Activated CD8-positive, alpha-beta memory T cell treated with anti-CD3 and anti-CD28 coated beads, Interleukin-2, amount 50 U/mL, for 24 hours (primary cell): ENCODE results near the gene SORCS2.

Experiments
- DNase-seq: peaks from one replicate; pipeline ENCODE4 v3.0.0-alpha.2; 2020; ENCODE audit errors: extremely low read depth

Gene SORCS2

GRCh38 chr4:7777871-7778509 lies 585.7 kb downstream of the SORCS2 start:
- DNase-seq, result no peak

DNA sequence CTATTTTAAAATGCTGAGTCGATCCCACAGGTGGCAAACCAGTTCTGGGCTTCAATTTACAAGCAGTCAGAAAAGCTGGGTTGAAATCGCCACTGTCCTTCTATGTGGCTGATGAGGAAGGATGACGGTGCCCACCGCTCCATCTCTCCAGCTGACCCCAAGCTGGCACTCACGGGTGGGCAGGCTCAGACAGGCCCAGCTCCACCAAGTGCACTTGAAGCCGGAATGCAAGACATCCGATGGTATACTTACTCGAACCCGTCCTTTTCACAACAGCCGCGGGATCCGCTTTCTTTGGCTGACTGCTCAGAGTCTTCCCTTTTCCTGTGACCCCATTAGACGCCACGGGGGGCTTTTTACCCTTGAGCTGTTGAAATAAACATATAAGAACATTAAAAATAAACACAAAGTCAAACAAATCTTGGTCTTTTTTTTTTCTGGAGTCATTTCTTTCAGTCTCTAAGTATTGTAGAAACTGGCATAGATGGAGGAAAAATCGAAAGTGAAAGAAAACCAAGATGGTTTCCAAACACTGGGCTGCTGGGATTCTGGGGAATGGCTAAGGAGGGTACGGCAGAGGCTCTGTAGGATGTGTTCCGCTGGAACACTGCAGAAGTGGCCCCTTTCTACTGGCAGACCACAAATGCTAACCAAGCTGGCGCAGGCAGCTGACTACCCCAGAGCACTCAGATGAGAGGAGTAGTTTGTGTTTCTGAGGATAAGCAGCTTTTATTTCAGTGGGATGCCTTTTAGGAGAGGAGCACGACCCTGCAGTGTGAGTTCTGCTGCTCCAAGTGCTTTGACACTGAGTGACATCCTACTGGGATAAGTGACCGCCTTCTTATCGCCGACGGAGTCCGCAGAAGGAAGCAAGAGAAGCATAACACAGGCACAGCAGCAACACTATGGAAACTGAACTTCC lies 586.4 kb downstream of the SORCS2 start:
- no peak for DNase-seq

DNA sequence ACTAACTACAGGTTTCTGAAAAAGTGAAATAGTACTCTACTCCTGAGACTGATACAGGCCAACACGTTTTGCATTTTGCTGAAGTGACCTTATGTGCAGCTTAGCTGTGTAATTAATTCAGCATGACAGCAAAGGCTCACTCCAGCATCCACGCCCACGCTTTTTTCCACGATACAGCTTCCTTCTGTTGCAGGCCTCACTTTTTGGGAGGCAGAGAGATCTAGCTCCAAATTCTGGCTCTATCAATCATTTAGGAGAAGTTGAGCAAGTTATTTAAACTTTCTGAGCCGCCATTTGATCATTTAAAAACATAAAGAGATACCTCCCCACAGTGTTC lies 587.1 kb downstream of the SORCS2 start:
- no peak for DNase-seq

DNA sequence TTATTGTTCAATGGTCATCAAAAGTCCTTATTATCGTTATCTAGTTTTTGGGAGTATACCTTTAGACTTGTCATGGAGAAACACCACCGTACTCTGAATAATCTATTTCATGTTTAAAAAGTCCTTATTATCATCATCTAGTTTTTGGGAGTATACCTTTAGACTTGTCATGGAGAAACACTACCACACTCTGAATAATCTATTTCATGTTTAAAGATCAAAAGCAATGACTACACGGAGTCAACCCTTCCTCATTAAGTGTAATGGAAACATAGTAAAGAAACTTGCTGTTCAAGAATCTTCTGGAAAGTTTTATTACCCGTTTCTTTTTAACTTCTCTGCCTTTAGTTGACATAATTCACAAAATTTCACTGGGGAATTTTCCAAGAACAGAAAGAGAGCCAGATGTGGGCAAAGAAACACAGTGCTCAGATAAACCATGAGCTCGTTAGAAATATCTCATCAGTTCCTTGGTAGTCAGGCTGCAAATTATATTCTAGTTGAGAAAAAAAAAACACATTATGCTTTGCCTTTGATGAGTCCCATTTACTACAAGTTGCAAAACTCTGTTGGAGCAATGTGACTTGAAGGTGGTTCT lies 588.5 kb downstream of the SORCS2 start:
- DNase-seq, result no peak

DNA sequence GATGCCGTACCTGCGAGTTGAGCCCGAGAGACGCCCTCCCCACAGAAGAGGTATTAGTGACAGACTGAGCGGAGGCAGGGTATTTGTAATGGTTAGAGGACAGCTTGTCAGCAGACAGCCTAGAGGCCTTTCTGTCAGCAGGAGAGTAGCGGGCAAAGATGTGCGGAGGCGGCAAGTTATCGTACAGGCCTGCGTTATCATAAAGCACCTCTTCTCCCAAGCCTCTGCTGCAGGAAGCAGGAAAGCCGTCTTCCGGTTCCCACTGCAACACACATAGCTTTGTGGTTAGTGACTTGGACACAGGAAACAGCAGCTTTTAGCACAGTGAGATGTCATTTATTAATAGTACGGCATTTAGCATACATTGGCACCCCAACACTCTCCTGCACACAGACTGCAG lies 589.0 kb downstream of the SORCS2 start:
- DNase-seq, result no peak

GRCh38 chr4:7781993-7782392 lies 589.7 kb downstream of the SORCS2 start:
- no peak for DNase-seq

DNA sequence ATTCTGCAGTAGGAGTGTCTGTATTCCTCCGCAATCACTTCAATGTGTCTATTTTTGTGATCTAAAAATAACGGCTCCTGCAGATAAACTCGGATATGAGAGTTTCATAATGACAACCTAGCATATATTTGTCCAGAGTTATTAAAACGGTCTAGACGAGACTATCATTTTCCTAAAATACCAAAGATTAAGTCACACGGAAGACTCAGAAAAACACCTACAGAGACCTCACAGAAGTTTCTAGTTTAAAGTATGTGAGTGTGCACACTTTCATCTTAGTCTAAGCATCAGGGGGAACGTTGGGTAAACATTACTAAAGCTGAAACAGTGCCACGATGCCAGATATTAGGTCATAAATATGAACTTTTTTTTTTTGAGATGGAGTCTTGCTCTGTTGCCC lies 590.4 kb downstream of the SORCS2 start:
- DNase-seq, result no peak

GRCh38 chr4:7783541-7783940 lies 591.2 kb downstream of the SORCS2 start:
- DNase-seq, result no peak

DNA sequence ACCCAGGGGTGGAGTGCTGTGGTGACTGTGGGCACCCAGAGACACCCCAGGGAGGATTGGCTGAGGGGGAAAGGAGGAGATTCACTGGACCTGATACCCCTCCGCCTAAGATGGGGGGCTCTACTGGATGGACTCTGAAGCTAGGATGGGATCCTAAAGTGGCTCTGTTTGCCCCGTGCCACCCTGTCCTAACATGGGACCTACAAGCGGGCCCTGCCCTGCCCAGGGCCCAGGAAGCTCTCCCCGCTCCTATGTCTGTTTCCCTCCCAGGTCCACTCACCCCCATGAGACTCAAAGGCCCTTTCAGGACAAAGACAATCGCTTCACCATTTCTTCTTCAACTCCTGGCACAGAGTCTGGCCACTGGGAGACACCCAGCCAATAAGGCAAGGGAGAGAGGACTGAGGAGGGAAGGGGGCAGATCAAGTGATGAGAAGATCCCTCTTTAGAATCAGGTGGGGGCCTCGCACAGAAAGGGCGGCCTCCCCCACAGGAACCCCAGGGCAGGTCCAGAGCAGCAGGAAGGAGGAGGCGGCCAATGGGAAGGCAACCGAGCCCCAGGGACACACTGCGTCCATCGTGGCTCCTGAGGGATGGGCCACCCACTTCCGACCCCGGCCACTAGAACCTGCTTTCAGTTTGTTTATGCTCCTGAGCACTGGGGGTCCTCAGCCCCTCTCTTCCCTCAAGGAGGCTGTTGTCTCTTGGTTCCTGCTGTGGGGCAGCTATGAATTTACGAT lies 592.0 kb downstream of the SORCS2 start:
- DNase-seq, result no peak

DNA sequence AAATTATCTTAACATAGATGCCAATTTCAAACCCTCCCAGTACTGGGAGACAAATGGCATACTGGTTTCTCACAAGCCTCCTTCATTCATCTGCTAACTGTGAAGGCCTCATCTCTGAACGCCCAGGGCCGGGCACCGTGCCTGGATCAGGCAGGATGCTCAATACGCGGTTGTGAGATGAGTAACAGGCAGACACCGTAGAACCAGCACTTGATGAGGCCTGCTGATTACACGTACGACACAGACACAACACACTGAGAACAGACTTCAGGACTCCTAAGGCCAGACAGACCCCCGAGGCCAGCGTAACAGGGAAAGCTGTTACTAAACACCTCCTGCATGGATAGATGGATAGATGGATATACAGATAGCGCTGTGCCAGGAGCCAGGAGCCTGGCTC lies 592.7 kb downstream of the SORCS2 start:
- DNase-seq, result no peak

DNA sequence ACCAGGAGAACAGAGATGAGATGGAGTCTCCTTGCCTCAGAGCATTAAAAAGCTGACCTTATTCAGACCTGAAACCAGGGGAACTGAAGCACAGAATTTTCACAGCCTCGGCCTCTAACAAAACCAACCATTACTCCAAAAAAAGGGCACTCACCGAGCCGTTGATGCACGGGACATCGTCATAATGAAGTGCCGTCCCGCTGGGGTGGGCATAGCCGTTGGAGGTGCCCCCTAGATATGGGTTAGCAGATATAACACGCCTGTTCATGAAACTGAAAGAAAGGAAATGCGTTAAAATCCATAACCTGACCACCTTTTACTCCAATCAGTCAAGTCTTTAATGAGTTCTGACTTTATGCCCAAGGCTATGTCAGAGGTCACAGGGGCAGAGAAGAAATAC lies 593.7 kb downstream of the SORCS2 start:
- DNase-seq, result no peak

GRCh38 chr4:7786517-7786916 lies 594.2 kb downstream of the SORCS2 start:
- no peak for DNase-seq

DNA sequence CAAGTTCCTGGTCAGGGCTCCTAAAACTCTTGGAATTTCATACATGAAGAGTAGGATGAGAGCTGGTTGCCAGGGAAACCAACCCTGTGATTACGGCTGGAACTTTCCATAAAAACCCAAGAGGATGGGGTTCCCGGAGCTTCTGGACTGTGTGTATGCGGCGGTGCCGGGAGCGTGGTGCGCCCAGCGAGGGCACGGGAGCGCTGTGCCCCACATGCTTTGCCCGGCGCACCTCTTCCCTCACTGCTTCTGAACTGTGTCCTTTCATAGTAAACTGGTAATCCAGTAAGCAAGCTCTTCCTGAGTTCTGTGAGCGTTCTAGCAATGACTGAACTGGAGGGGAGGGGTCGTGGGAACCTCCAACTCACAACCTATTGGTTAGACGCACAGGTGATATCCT lies 594.7 kb downstream of the SORCS2 start:
- DNase-seq, result no peak

DNA sequence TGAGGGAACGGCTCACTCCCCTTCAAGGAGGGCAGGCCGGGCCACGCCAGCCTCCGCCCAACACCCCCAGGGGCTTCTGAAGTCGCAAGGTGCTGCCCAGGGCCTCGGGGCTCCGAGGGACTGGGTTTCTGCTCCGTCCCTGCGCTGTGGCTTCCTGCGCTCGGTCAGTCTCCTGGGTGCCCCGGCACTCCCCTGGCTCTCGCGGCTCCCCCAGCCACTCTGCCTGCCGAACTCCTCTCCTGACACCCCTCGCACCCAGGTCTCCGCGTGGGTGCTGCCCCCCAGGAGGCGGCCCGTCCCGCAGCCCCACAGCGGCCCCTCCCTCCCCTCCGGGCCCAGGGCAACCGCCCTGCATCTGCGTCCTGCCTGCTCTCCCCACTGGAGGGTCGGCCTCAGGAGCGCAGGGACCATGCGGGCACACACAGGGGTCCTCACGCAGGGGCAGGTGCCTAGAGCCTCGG lies 595.4 kb downstream of the SORCS2 start:
- DNase-seq, result no peak

- no peak for DNase-seq
These were observed 595.9 kb downstream of the SORCS2 start for GRCh38 chr4:7788193-7788592.

DNA sequence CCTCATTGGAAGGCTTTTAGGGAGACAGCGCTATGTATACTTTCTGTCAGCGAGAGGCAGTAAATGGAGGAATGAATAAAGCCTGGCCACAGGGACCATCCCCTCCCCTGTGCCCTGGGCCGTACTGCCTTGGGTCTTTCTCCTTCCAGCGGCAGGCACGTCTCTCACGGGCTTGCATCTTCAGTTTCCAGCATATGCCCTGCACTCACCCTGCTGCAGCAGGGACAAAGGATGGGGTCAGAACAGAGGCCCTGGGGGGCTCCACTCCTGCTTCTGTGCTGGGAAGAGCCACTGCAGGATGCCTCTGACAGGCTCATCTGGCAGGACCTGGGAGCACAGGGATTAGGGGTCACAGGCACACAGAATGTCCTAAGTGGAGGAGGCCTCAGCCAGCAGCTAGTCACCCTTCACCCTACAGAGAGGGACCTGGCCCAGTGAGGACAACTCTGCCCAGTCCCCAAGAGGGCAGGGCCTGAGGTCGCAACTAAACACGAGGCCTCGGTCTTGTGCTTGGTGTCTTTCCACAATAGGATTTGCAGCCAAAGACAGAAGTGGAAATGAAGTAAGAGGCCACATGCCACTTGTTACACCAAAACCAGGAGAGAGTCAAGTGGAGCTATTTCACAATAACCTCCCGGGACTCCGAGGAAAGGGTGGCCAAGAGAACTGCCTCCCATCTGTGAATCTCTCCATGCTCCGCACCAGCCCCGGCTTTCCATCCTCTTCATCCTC lies 596.5 kb downstream of the SORCS2 start:
- no peak for DNase-seq

- DNase-seq, result no peak
These were observed 597.7 kb downstream of the SORCS2 start for GRCh38 chr4:7790023-7790422.

DNA sequence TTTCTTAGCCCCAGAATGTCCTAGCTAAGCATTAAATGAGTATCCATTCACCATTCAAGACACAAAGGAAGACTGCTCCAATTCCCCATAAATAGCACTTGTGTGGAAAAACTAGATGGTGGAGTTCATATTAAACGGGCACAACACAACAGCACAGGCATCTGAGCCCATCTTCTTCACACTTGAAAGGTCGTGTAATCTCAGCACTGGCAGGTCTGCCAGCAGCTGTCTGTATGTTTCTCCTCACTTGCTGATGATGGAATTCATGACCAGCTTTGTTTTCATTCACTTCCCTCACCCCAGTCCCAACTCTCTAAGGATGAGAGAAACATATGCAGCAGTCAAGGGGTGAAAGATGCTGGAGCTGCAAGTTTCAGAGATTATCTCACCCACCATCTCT lies 598.7 kb downstream of the SORCS2 start:
- no peak for DNase-seq
